Mesendoderm (in vitro differentiated cells): ENCODE measurements around the gene INTS6.
A peak's percentile ranks its signal among the peaks of the same experiment; 100 is the strongest.

Experiments
- DNase-seq: peaks from one replicate; pipeline ENCODE4 v3.0.0; 2013
- H2AK5ac ChIP-seq: 2 replicates; pipeline ENCODE4 v1.6.1; 2013; ENCODE audit warnings: low read length, inconsistent platforms
- H2BK120ac ChIP-seq: 2 replicates; pipeline ENCODE4 v1.6.1; 2013; ENCODE audit warnings: low read depth, mild to moderate bottlenecking, low read length, moderate library complexity, mixed read lengths
- H2BK15ac ChIP-seq: replicated peaks from 2 replicates; pipeline ENCODE4 v1.6.1; 2013; ENCODE audit warnings: low read depth, mild to moderate bottlenecking, moderate library complexity
- H2BK5ac ChIP-seq: 2 replicates; pipeline ENCODE4 v1.6.1; 2013; ENCODE audit warnings: low read length, inconsistent platforms
- H3K18ac ChIP-seq: 2 replicates; pipeline ENCODE4 v1.6.1; 2013; ENCODE audit warnings: mild to moderate bottlenecking, low read length, mixed read lengths
- H3K23ac ChIP-seq: one replicate; pipeline ENCODE4 v1.6.1; 2013; ENCODE audit warnings: low read length
- H3K27ac ChIP-seq: 2 replicates; pipeline ENCODE4 v1.5.1; 2013; ENCODE audit warnings: low read depth, mild to moderate bottlenecking, inconsistent platforms, low read length, moderate library complexity
- H3K27me3 ChIP-seq: 2 replicates; pipeline ENCODE4 v1.6.1; 2013; ENCODE audit warnings: low read length, control low read depth, mild to moderate bottlenecking, inconsistent platforms; ENCODE audit not compliant: insufficient read depth, poor library complexity
- H3K36me3 ChIP-seq: 2 replicates; pipeline ENCODE4 v1.6.1; 2013; ENCODE audit warnings: low read length, inconsistent platforms; ENCODE audit not compliant: control insufficient read depth, insufficient read depth
- H3K4ac ChIP-seq: one replicate; pipeline ENCODE4 v1.6.1; 2013; ENCODE audit warnings: low read depth, mild to moderate bottlenecking, low read length, moderate library complexity
- H3K4me1 ChIP-seq: 2 replicates; pipeline ENCODE4 v1.6.1; 2013; ENCODE audit warnings: low read depth, low read length, inconsistent platforms; ENCODE audit not compliant: control insufficient read depth
- H3K4me2 ChIP-seq: 2 replicates; pipeline ENCODE4 v1.6.1; 2013; ENCODE audit warnings: low read length
- H3K4me3 ChIP-seq: 2 replicates; pipeline ENCODE4 v1.5.1; 2013; ENCODE audit warnings: mild to moderate bottlenecking, low read length
- H3K56ac ChIP-seq: one replicate; pipeline ENCODE4 v1.6.1; 2013; ENCODE audit warnings: low read length
- H3K79me1 ChIP-seq: 2 replicates; pipeline ENCODE4 v1.6.1; 2013; ENCODE audit warnings: low read length, inconsistent platforms
- H3K79me2 ChIP-seq: 2 replicates; pipeline ENCODE4 v1.6.1; 2013; ENCODE audit warnings: mild to moderate bottlenecking, low read length; ENCODE audit not compliant: control insufficient read depth, insufficient read depth
- H3K9ac ChIP-seq: 2 replicates; pipeline ENCODE4 v1.6.1; 2013; ENCODE audit warnings: low read length, inconsistent platforms
- H4K5ac ChIP-seq: one replicate; pipeline ENCODE4 v1.6.1; 2013; ENCODE audit warnings: low read length
- H4K8ac ChIP-seq: one replicate; pipeline ENCODE4 v1.6.1; 2013; ENCODE audit warnings: low read depth, mild to moderate bottlenecking, control low read depth, low read length, moderate library complexity
- WGBS: extraction: QIAGEN DNeasy Blood & Tissue Kit; methylation state at CpG from one replicate; pipeline ENCODE4 v1.1.7; 2013; ENCODE audit warnings: low lambda C conversion rate, missing lambda C conversion rate; ENCODE audit not compliant: insufficient coverage; ENCODE audit errors: extremely low coverage; 5-methylcytosine and 5-hydroxymethylcytosine counted together

Gene INTS6

GRCh38 chr13:51370811-51371210, 82.0 kb downstream of the INTS6 start:
- H4K5ac ChIP-seq, result no peak overlapping the region
- no peak overlapping the region for H3K56ac ChIP-seq
- no peak overlapping the region for H2BK5ac ChIP-seq
- no peaks in the 10 kb centered on the region for H3K36me3 ChIP-seq
- peaks cover 2% of the 10 kb centered on the region for H3K79me2 ChIP-seq
- H3K4me3 ChIP-seq, result no peak overlapping the region
- H2BK120ac ChIP-seq, result no peak overlapping the region
- no peaks in the 10 kb centered on the region for H3K27me3 ChIP-seq
- H3K79me1 ChIP-seq, result peaks cover 5% of the 10 kb centered on the region
- no peak overlapping the region for H2AK5ac ChIP-seq
- no peak overlapping the region for H3K18ac ChIP-seq
- no peak overlapping the region for H3K4ac ChIP-seq
- no CpG with 5 or more reads among the region's 2 CpGs for WGBS
- H3K23ac ChIP-seq, result no peak overlapping the region
- H3K4me2 ChIP-seq, result no peak overlapping the region
- H4K8ac ChIP-seq, result no peak overlapping the region
- no peak for DNase-seq
- H2BK15ac ChIP-seq, result no peak overlapping the region
- H3K27ac ChIP-seq, result no peak overlapping the region
- peaks cover 7% of the 10 kb centered on the region for H3K4me1 ChIP-seq
- H3K9ac ChIP-seq, result no peak overlapping the region

GRCh38 chr13:51370116-51370515, 82.7 kb downstream of the INTS6 start:
- Histone ChIP-seq H3K27me3 (no peaks in the 10 kb centered on the region), H3K56ac (no peak overlapping the region), H4K5ac (no peak overlapping the region), H2BK120ac (no peak overlapping the region), H3K4me1 (peaks cover 7% of the 10 kb centered on the region), H3K4ac (no peak overlapping the region), H3K18ac (no peak overlapping the region), H2BK5ac (no peak overlapping the region), H3K79me1 (peaks cover 5% of the 10 kb centered on the region), H4K8ac (no peak overlapping the region), H3K36me3 (no peaks in the 10 kb centered on the region), H2AK5ac (no peak overlapping the region), H3K23ac (no peak overlapping the region), H3K9ac (no peak overlapping the region), H3K79me2 (peaks cover 2% of the 10 kb centered on the region), H3K4me3 (no peak overlapping the region), H2BK15ac (no peak overlapping the region), H3K27ac (no peak overlapping the region), H3K4me2 (no peak overlapping the region)
- DNase-seq, result no peak
- WGBS, result 100% methylated on average over 1 of the region's 2 CpGs

GRCh38 chr13:51364404-51365008, 88.3 kb downstream of the INTS6 start:
- Histone ChIP-seq H3K4me2 (no peak overlapping the region), H3K79me2 (no peaks in the 10 kb centered on the region), H3K79me1 (no peaks in the 10 kb centered on the region), H3K9ac (no peak overlapping the region), H3K23ac (no peak overlapping the region), H3K4me1 (no peaks in the 10 kb centered on the region), H3K27me3 (no peaks in the 10 kb centered on the region), H2BK120ac (no peak overlapping the region), H4K5ac (no peak overlapping the region), H3K27ac (no peak overlapping the region), H3K4me3 (no peak overlapping the region), H2BK5ac (no peak overlapping the region), H2AK5ac (no peak overlapping the region), H2BK15ac (no peak overlapping the region), H3K18ac (no peak overlapping the region), H3K4ac (no peak overlapping the region), H3K36me3 (peaks cover 2% of the 10 kb centered on the region), H3K56ac (no peak overlapping the region), H4K8ac (no peak overlapping the region)
- DNase-seq, result peak; percentile 46
- no CpG with 5 or more reads among the region's 3 CpGs for WGBS

- peaks cover 2% of the 10 kb centered on the region for H3K36me3 ChIP-seq
- H3K56ac ChIP-seq, result no peak overlapping the region
- no peak overlapping the region for H3K27ac ChIP-seq
- H3K79me1 ChIP-seq, result no peaks in the 10 kb centered on the region
- H3K27me3 ChIP-seq, result no peaks in the 10 kb centered on the region
- H2BK120ac ChIP-seq, result no peak overlapping the region
- no peak overlapping the region for H2AK5ac ChIP-seq
- no peaks in the 10 kb centered on the region for H3K79me2 ChIP-seq
- no peaks in the 10 kb centered on the region for H3K4me1 ChIP-seq
- no peak overlapping the region for H4K8ac ChIP-seq
- H3K4ac ChIP-seq, result no peak overlapping the region
- no peak overlapping the region for H2BK5ac ChIP-seq
- no peak overlapping the region for H3K9ac ChIP-seq
- no peak for DNase-seq
- no peak overlapping the region for H3K18ac ChIP-seq
- no peak overlapping the region for H3K23ac ChIP-seq
- no peak overlapping the region for H3K4me2 ChIP-seq
- H4K5ac ChIP-seq, result no peak overlapping the region
- H2BK15ac ChIP-seq, result no peak overlapping the region
- no peak overlapping the region for H3K4me3 ChIP-seq
These were observed 89.2 kb downstream of the INTS6 start for GRCh38 chr13:51363625-51364024.

GRCh38 chr13:51361106-51361505, 91.7 kb downstream of the INTS6 start:
- no peak overlapping the region for H3K23ac ChIP-seq
- H3K4me2 ChIP-seq, result no peak overlapping the region
- no peak overlapping the region for H3K18ac ChIP-seq
- no peak overlapping the region for H3K56ac ChIP-seq
- H3K4me1 ChIP-seq, result no peaks in the 10 kb centered on the region
- no peak for DNase-seq
- H3K4ac ChIP-seq, result no peak overlapping the region
- H3K79me1 ChIP-seq, result no peaks in the 10 kb centered on the region
- H3K36me3 ChIP-seq, result peaks cover 2% of the 10 kb centered on the region
- H3K9ac ChIP-seq, result no peak overlapping the region
- H3K27me3 ChIP-seq, result no peaks in the 10 kb centered on the region
- no peak overlapping the region for H2BK5ac ChIP-seq
- no peak overlapping the region for H3K4me3 ChIP-seq
- no peak overlapping the region for H2AK5ac ChIP-seq
- H2BK120ac ChIP-seq, result no peak overlapping the region
- H3K27ac ChIP-seq, result no peak overlapping the region
- no peaks in the 10 kb centered on the region for H3K79me2 ChIP-seq
- H2BK15ac ChIP-seq, result no peak overlapping the region
- no peak overlapping the region for H4K5ac ChIP-seq
- no peak overlapping the region for H4K8ac ChIP-seq

- no peaks in the 10 kb centered on the region for H3K79me1 ChIP-seq
- no peak overlapping the region for H3K4me3 ChIP-seq
- H3K36me3 ChIP-seq, result peaks cover 2% of the 10 kb centered on the region
- no peak overlapping the region for H3K18ac ChIP-seq
- no peak overlapping the region for H4K8ac ChIP-seq
- no peaks in the 10 kb centered on the region for H3K79me2 ChIP-seq
- H3K56ac ChIP-seq, result no peak overlapping the region
- H2BK5ac ChIP-seq, result no peak overlapping the region
- no peak for DNase-seq
- H3K4me2 ChIP-seq, result no peak overlapping the region
- H3K27ac ChIP-seq, result no peak overlapping the region
- no peak overlapping the region for H3K4ac ChIP-seq
- H2BK120ac ChIP-seq, result no peak overlapping the region
- H4K5ac ChIP-seq, result no peak overlapping the region
- WGBS, result no CpG with 5 or more reads among the region's 1 CpG
- no peak overlapping the region for H2BK15ac ChIP-seq
- no peaks in the 10 kb centered on the region for H3K4me1 ChIP-seq
- H2AK5ac ChIP-seq, result no peak overlapping the region
- H3K27me3 ChIP-seq, result no peaks in the 10 kb centered on the region
- H3K9ac ChIP-seq, result no peak overlapping the region
- H3K23ac ChIP-seq, result no peak overlapping the region
These were observed 92.3 kb downstream of the INTS6 start for GRCh38 chr13:51360489-51360888.
